Stimulated activated effector memory CD8-positive, alpha-beta T cell treated with anti-CD3 and anti-CD28 coated beads, Interleukin-12 subunit alpha, Interleukin-12 subunit beta, amount 100 ng/mL, for 72 hours (primary cell): Measurements from ENCODE around the gene CARS1.

Experiments
- ATAC-seq: fragments of 150-1000 bp; cut with Tn5 transposase; 2 replicates; pipeline ENCODE4 v1.10.0; 2021
- DNase-seq, 2 donors: peaks; one replicate each; pipeline ENCODE4 v3.0.0; 2021 to 2022; ENCODE audit warnings: low spot score in 2 of 2
- H3K27ac Mint-ChIP-seq: one replicate; pipeline ENCODE4 v1.8.0; 2022; ENCODE audit warnings: mild to moderate bottlenecking, mixed read lengths
- H3K36me3 Mint-ChIP-seq: one replicate; pipeline ENCODE4 v1.8.0; 2022; ENCODE audit warnings: mild to moderate bottlenecking, mixed read lengths
- H3K4me1 Mint-ChIP-seq: one replicate; pipeline ENCODE4 v1.8.0; 2022; ENCODE audit warnings: mixed read lengths
- H3K4me3 Mint-ChIP-seq: one replicate; pipeline ENCODE4 v1.8.0; 2022; ENCODE audit warnings: mild to moderate bottlenecking, mixed read lengths
- H3K9me3 Mint-ChIP-seq: one replicate; pipeline ENCODE4 v1.8.0; 2022; ENCODE audit warnings: mixed read lengths

The CARS1 gene

GRCh38 chr11:3014943-3015342 is 42.3 kb downstream of the CARS1 start:
- ATAC-seq (no peak), DNase-seq (no peak)
- Mint-ChIP-seq H3K36me3 (peaks cover 100% of the 10 kb centered on the region), H3K27ac (peak overlapping the region; percentile 85), H3K4me1 (peaks cover 47% of the 10 kb centered on the region), H3K4me3 (peak overlapping the region; percentile 44), H3K9me3 (no peaks in the 10 kb centered on the region)

- Mint-ChIP-seq H3K36me3 (peaks cover 100% of the 10 kb centered on the region), H3K4me1 (peaks cover 50% of the 10 kb centered on the region), H3K9me3 (no peaks in the 10 kb centered on the region), H3K27ac (peak overlapping the region; percentile 85), H3K4me3 (peak overlapping the region; percentile 44)
- ATAC-seq: peak; percentile 86
- DNase-seq: peak; percentile 34 to 75
Measured at GRCh38 chr11:3014057-3014938, 42.9 kb downstream of the CARS1 start.

DNA sequence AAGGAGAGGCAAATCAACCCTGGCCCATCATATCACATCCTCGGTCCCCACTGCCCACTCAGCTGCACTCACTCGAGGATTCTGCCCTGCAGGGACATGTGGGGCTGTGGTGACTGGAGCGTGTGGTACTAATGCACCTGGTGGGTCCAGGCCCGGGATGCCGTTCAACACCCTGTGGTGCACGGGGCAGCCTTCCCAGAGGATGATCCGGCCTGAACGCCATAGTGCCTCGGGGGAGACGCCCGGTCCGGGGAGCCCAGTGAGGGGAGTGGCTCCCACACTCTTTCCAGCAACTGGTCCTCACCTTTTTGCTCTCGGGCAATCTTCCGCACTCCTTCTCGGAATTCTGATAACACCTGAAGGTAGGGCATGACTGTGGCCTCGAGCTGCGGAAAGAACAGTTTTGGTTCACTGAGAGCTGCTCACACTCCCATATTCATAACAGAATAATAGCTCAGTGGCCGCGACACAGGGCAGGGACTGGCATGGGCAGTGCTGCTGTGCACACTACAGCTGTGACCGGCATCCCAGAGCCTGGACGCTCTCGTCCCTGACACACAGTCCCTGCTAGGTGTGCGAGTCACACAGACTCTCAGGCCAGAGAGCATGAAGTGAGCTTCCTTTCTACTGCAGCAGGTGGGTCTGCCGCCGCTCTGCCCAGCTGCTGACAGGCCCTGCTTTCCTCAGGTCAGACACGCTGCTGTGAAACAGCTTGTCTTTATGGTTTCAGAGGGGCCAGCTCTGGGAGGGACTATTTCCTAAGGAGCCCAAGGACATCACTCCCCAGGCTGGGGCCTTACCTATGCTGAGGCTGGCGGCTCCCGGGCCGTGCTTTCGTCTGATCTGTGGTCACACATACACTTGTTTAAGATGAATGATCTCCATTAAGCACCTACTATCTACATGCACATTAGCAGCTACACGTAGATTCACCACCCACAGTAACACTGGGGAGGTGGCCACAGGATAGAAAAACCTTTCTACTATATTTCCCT is 45.0 kb downstream of the CARS1 start:
- Mint-ChIP-seq H3K4me1 (peaks cover 54% of the 10 kb centered on the region), H3K9me3 (no peaks in the 10 kb centered on the region), H3K36me3 (peaks cover 100% of the 10 kb centered on the region), H3K27ac (peak overlapping the region; percentile 61), H3K4me3 (no peak overlapping the region)
- DNase-seq (no peak), ATAC-seq (no peak)

GRCh38 chr11:3010521-3011275 is 46.5 kb downstream of the CARS1 start:
- DNase-seq (no peak), ATAC-seq (peak; percentile 31)
- H3K9me3 Mint-ChIP-seq: no peaks in the 10 kb centered on the region
- peak overlapping the region; percentile 74 for H3K27ac Mint-ChIP-seq
- peak overlapping the region; percentile 30 for H3K4me3 Mint-ChIP-seq
- H3K4me1 Mint-ChIP-seq: peaks cover 51% of the 10 kb centered on the region
- H3K36me3 Mint-ChIP-seq: peaks cover 100% of the 10 kb centered on the region

GRCh38 chr11:3010004-3010403 is 47.2 kb downstream of the CARS1 start:
- H3K4me3 Mint-ChIP-seq: no peak overlapping the region
- peak overlapping the region; percentile 74 for H3K27ac Mint-ChIP-seq
- no peaks in the 10 kb centered on the region for H3K9me3 Mint-ChIP-seq
- H3K4me1 Mint-ChIP-seq: peaks cover 44% of the 10 kb centered on the region
- ATAC-seq (no peak), DNase-seq (no peak)
- peaks cover 100% of the 10 kb centered on the region for H3K36me3 Mint-ChIP-seq

DNA sequence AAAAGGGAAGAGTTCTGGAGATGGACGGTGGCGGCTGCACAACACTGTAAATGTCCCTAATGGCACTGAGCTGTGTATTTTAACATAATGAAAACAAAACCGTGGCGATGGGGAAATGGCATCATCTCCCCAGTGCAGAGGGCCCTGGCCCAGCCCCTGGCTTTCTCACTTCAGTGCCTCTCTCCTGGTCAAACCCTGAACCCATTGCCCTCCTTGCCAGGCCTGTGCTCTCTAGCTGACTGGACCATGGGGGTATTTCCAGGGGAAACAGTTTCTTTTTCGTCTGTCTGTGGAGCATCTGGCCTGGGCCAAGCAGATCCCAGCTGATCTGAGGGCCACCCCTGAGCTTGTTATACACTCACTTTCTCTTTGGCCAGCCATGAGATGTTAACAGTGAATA is 47.7 kb downstream of the CARS1 start:
- ATAC-seq (no peak), DNase-seq (no peak)
- Mint-ChIP-seq H3K36me3 (peaks cover 100% of the 10 kb centered on the region), H3K27ac (peak overlapping the region; percentile 74), H3K9me3 (no peaks in the 10 kb centered on the region), H3K4me1 (peaks cover 39% of the 10 kb centered on the region), H3K4me3 (no peak overlapping the region)

- Mint-ChIP-seq H3K27ac (peak overlapping the region; percentile 74), H3K36me3 (peaks cover 100% of the 10 kb centered on the region), H3K4me1 (peaks cover 34% of the 10 kb centered on the region), H3K9me3 (no peaks in the 10 kb centered on the region), H3K4me3 (no peak overlapping the region)
- no peak for DNase-seq
- ATAC-seq: no peak
Measured at GRCh38 chr11:3008746-3009336, 48.4 kb downstream of the CARS1 start.

DNA sequence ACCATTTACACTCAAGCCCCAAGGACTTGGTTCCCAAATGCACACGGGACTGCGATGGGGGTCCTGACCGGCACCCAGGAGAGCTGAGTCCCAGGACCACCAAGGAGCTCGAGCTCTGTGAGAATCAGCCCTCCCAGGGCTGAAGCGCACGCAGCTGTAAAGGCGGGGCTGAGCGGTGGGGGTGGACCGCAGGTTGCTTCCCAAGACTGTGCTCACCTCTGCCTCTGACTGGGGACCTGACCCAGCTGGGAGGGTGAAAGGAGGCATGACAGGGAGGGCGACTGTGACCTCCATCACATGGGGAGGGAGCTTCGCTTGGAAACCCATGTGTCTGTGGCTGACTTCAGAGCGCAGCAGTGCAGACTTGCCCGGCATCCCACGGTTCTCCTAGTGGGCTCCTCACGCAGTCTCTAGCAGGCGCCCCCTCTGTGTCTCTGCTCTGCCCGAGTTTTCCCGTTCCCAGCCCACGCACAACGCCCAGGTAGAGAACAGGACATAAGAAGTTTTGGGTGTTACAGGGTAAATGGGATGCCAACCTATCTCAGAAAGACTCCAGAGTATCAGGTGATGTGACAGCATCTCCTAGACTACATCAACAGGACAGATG is 49.7 kb downstream of the CARS1 start:
- H3K27ac Mint-ChIP-seq: peak overlapping the region; percentile 74
- peaks cover 100% of the 10 kb centered on the region for H3K36me3 Mint-ChIP-seq
- peaks cover 30% of the 10 kb centered on the region for H3K4me1 Mint-ChIP-seq
- H3K4me3 Mint-ChIP-seq: no peak overlapping the region
- DNase-seq (no peak), ATAC-seq (no peak)
- H3K9me3 Mint-ChIP-seq: no peaks in the 10 kb centered on the region

- ATAC-seq: peak; percentile 73
- no peak for DNase-seq
- H3K9me3 Mint-ChIP-seq: no peaks in the 10 kb centered on the region
- H3K4me1 Mint-ChIP-seq: peaks cover 30% of the 10 kb centered on the region
- peak overlapping the region; percentile 19 for H3K4me3 Mint-ChIP-seq
- peak overlapping the region; percentile 26 for H3K27ac Mint-ChIP-seq
- H3K36me3 Mint-ChIP-seq: peaks cover 100% of the 10 kb centered on the region
Measured at GRCh38 chr11:3006505-3007260, 50.5 kb downstream of the CARS1 start.

- H3K4me1 Mint-ChIP-seq: peaks cover 16% of the 10 kb centered on the region
- ATAC-seq (no peak), DNase-seq (no peak)
- no peaks in the 10 kb centered on the region for H3K9me3 Mint-ChIP-seq
- no peak overlapping the region for H3K4me3 Mint-ChIP-seq
- H3K27ac Mint-ChIP-seq: peak overlapping the region; percentile 83
- H3K36me3 Mint-ChIP-seq: peaks cover 100% of the 10 kb centered on the region
Measured at GRCh38 chr11:3004481-3004880, 52.7 kb downstream of the CARS1 start.

DNA sequence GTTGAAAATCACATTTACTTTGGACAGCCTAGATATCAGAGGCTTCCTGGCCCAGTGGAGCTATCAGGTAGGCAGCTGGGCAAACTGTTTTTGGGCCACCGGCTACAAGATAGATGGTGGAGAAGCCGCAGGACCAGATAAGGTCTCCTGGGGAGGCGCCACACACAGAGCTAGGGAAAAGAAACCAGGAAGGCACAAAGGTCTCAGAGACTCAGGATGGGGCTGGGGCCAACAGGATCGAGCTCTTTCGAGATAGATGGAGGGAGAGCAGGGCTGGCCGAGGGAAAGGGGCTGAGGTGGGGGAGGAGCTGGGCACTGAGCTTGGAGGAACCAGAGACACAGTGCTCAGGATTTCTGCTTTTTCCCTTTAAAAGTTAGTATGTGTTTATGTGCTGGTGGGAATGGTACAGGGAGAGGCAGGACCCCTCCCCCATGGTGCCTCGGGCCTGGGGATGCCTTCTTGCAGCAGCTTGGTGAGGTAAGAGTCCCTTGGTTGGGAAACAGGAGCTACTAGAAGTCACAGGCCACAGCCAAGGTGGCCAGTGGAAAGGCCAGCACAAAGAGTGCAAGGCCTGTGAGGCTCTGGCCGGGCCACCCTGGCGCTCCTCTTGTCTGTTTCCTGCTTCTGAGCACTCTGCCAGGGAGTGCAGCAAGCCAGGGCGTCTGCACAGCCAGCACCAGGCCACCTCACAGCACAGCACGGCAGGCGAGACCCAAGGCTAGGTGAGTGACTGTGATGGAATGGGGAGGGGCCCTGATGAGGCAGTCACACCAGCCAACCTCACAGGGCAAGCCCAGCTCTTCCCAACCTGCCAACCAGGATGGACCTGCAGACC is 53.6 kb downstream of the CARS1 start:
- Mint-ChIP-seq H3K27ac (peak overlapping the region; percentile 83), H3K4me3 (no peak overlapping the region), H3K36me3 (peaks cover 96% of the 10 kb centered on the region), H3K9me3 (no peaks in the 10 kb centered on the region), H3K4me1 (peaks cover 11% of the 10 kb centered on the region)
- ATAC-seq (no peak), DNase-seq (no peak)

DNA sequence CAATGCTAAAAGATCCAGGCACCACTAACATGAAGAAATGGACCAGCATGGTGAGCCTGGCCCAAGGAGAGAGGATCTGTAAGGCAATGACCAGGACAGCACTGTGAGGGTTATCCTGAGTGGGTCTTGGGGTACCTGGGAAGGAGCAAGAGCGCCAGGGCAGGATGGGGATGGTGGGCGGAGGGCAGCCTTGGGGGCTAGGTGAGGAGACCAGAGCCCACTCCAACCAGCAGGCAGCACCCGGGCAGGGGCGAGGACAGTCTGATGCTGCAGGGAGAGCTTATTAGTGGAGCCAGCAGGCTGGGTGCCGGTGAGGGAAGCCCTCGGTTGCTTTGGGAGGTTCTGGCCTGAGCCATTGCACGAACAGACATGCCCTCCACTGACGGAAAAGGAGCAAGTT is 54.4 kb downstream of the CARS1 start:
- peaks cover 11% of the 10 kb centered on the region for H3K4me1 Mint-ChIP-seq
- peaks cover 89% of the 10 kb centered on the region for H3K36me3 Mint-ChIP-seq
- H3K4me3 Mint-ChIP-seq: no peak overlapping the region
- H3K27ac Mint-ChIP-seq: peak overlapping the region; percentile 82
- no peaks in the 10 kb centered on the region for H3K9me3 Mint-ChIP-seq
- no peak for ATAC-seq
- no peak for DNase-seq

DNA sequence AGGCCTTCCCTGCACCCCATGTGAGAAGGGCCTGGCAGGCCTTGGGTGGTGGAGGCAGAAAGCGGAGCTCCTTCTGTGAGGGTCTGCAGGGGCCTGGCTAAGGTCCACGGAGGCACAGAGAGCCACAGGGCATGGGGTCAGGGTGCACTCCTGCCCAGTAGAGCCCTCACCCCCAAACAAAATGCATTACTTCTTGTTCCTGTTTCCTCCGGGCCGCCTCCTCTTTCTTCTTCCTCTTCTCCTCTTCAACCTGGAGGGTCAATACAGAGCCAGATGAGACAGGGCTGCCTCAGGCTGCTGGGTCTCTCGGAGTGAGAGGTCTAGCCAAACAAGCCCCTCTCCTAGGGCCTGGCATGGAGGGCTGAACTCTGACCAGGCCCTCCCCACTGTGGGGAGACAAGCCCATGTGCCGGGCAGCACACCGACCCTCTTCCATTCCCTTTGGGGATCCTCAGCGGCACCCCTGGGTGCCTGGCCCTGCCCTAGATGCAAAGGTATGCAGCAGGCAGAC is 54.8 kb downstream of the CARS1 start:
- no peaks in the 10 kb centered on the region for H3K9me3 Mint-ChIP-seq
- H3K36me3 Mint-ChIP-seq: peaks cover 84% of the 10 kb centered on the region
- no peak for DNase-seq
- H3K4me1 Mint-ChIP-seq: peaks cover 11% of the 10 kb centered on the region
- no peak for ATAC-seq
- peak overlapping the region; percentile 82 for H3K27ac Mint-ChIP-seq
- no peak overlapping the region for H3K4me3 Mint-ChIP-seq
